CD4-positive, alpha-beta T cell treated with Interleukin-4 for 1 hour (primary cell): Measurements from ENCODE around the gene XIRP1.

ENCODE experiments used
- DNase-seq, 2 donors: peaks; one replicate each; pipeline ENCODE4 v3.0.0-alpha.2; 2020 to 2022

The XIRP1 gene

GRCh38 chr3:39140341-39140971, 51.9 kb downstream of the XIRP1 start:
- DNase-seq, result peak in 1 of 2 donors; percentile 15

GRCh38 chr3:39139442-39139841, 53.0 kb downstream of the XIRP1 start:
- DNase-seq, result peak in 1 of 2 donors; percentile 22

GRCh38 chr3:39138804-39139415, 53.5 kb downstream of the XIRP1 start:
- DNase-seq, result peak in 1 of 2 donors; percentile 27

GRCh38 chr3:39137991-39138803, 54.2 kb downstream of the XIRP1 start:
- peak in 1 of 2 donors; percentile 34 for DNase-seq

GRCh38 chr3:39137435-39137936, 54.9 kb downstream of the XIRP1 start:
- DNase-seq, result peak in 1 of 2 donors; percentile 31

- peak in 1 of 2 donors; percentile 25 for DNase-seq
These were observed 55.6 kb downstream of the XIRP1 start for GRCh38 chr3:39136533-39137434.

GRCh38 chr3:39135170-39135805, 57.1 kb downstream of the XIRP1 start:
- DNase-seq, result peak in 1 of 2 donors; percentile 14

- no peak for DNase-seq
These were observed 58.1 kb downstream of the XIRP1 start for GRCh38 chr3:39134305-39134704.

- DNase-seq, result peak in 1 of 2 donors; percentile 9
These were observed 58.6 kb downstream of the XIRP1 start for GRCh38 chr3:39133822-39134221.
